HepG2 (cell line): ENCODE data around the gene DHRS1. TPM values are rescaled to one million over a fixed set of nuclear protein-coding genes. Genes with fewer than 3 reads are reported as not detected.
A peak's percentile ranks its signal among the peaks of the same experiment; 100 is the strongest.

ENCODE experiments used
- AHR ChIP-seq: IDR thresholded peaks from 2 replicates; pipeline ENCODE4 v1.6.1; 2018; ENCODE audit warnings: missing genetic modification reagents, missing compliant biosample characterization
- ARNT2 ChIP-seq: sonication (generic); formaldehyde crosslinking; IDR thresholded peaks from 2 replicates; pipeline ENCODE4 v1.8.0; 2022; ENCODE audit warnings: mild to moderate bottlenecking, low read depth, missing genetic modification reagents, moderate library complexity
- CENPX ChIP-seq: sonication (generic); formaldehyde crosslinking; IDR thresholded peaks from 2 replicates; pipeline ENCODE4 v1.9.0; 2021; ENCODE audit warnings: mild to moderate bottlenecking, missing genetic modification reagents, moderate library complexity
- KLF6 ChIP-seq: IDR thresholded peaks from 2 replicates; pipeline ENCODE4 v1.8.0; 2016; ENCODE audit warnings: missing biosample characterization, missing genetic modification reagents
- MXD4 ChIP-seq: IDR thresholded peaks from 2 replicates; pipeline ENCODE4 v1.6.1; 2016; ENCODE audit warnings: mild to moderate bottlenecking, missing biosample characterization, missing genetic modification reagents
- NPAS2 ChIP-seq: sonication (generic); formaldehyde crosslinking; IDR thresholded peaks from 2 replicates; pipeline ENCODE4 v1.8.0; 2022; ENCODE audit warnings: mild to moderate bottlenecking, missing genetic modification reagents, borderline replicate concordance
- POLR2G ChIP-seq: fragments of 200-400 bp; formaldehyde crosslinking; IDR thresholded peaks from 2 replicates; pipeline ENCODE4 v1.6.1; 2018; ENCODE audit warnings: mild to moderate bottlenecking, low read depth, low read length, moderate library complexity
- SMAD3 ChIP-seq: sonication (generic); formaldehyde crosslinking; IDR thresholded peaks from 2 replicates; pipeline ENCODE4 v1.4.0; 2020; ENCODE audit warnings: missing genetic modification reagents
- SP5 ChIP-seq: IDR thresholded peaks from 2 replicates; pipeline ENCODE4 v1.6.1; 2016; ENCODE audit warnings: low read depth, borderline replicate concordance
- THYN1 ChIP-seq: sonication (generic); formaldehyde crosslinking; IDR thresholded peaks from 2 replicates; pipeline ENCODE4 v1.8.1; 2023; ENCODE audit warnings: low read depth, mild to moderate bottlenecking, moderate library complexity, missing genetic modification reagents, borderline replicate concordance
- ZBTB20 ChIP-seq: sonication (generic); formaldehyde crosslinking; IDR thresholded peaks from 2 replicates; pipeline ENCODE4 v1.8.1; 2023; ENCODE audit warnings: missing genetic modification reagents, low read depth, mild to moderate bottlenecking, borderline replicate concordance
- ZC3H4 ChIP-seq: sonication (generic); formaldehyde crosslinking; IDR thresholded peaks from 2 replicates; pipeline ENCODE4 v1.4.0; 2020; ENCODE audit warnings: missing genetic modification reagents, borderline replicate concordance
- ZNF598 ChIP-seq: sonication (generic); formaldehyde crosslinking; IDR thresholded peaks from 2 replicates; pipeline ENCODE4 v1.5.1; 2020; ENCODE audit warnings: mild to moderate bottlenecking, missing genetic modification reagents, borderline replicate concordance
- ZNF614 ChIP-seq: IDR thresholded peaks from 2 replicates; pipeline ENCODE4 v1.6.1; 2018; ENCODE audit warnings: missing biosample characterization, missing genetic modification reagents, inconsistent platforms, borderline replicate concordance
- ZNF790 ChIP-seq: sonication (generic); formaldehyde crosslinking; IDR thresholded peaks from 2 replicates; pipeline ENCODE4 v1.8.0; 2022; ENCODE audit warnings: missing genetic modification reagents, mild to moderate bottlenecking, borderline replicate concordance
- ZNF839 ChIP-seq: sonication (generic); formaldehyde crosslinking; IDR thresholded peaks from 2 replicates; pipeline ENCODE4 v1.4.0; 2020; ENCODE audit warnings: missing genetic modification reagents, mild to moderate bottlenecking, borderline replicate concordance
- ZNF883 ChIP-seq: sonication (generic); formaldehyde crosslinking; IDR thresholded peaks from 2 replicates; pipeline ENCODE4 v1.5.1; 2020; ENCODE audit warnings: mild to moderate bottlenecking, missing genetic modification reagents; ENCODE audit errors: not compliant biosample characterization
- ZSCAN22 ChIP-seq: sonication (generic); formaldehyde crosslinking; IDR thresholded peaks from 2 replicates; pipeline ENCODE4 v1.4.0; 2020; ENCODE audit warnings: mild to moderate bottlenecking, missing genetic modification reagents
- polyA plus RNA-seq, 8 experiments: library from polyadenylated mRNA; depleted of rRNA in 3 of 8; stranded (reverse) in 7 of 8; unstranded in 1 of 8; fragments of >200 nt; fragmentation: Illumina TruSeq in 4 of 8; extraction: Trizol in 4 of 8; gene quantifications; 2 replicates each; pipeline versions ENCODE4 v1.2.1 to v1.2.3, GENCODE V29; 2011 to 2016; ENCODE audit warnings: low read depth in 4 of 8, missing spikeins in 1 of 8, mixed read lengths in 1 of 8; ENCODE audit not compliant: insufficient read depth in 1 of 8
- total RNA-seq, 5 experiments: library from RNA; depleted of rRNA; stranded (reverse); fragments of >200 nt; fragmentation: Illumina TruSeq; extraction: Trizol; gene quantifications; 2 replicates each; pipeline ENCODE4 v1.2.3, GENCODE V29; 2016; ENCODE audit warnings: low read depth in 1 of 5
- TF ChIP-seq, protein P1 (sequence below): sonication (generic); formaldehyde crosslinking; IDR thresholded peaks from 2 replicates; pipeline ENCODE4 v1.4.0; 2020; ENCODE audit warnings: missing genetic modification reagents
- TF ChIP-seq, protein P2 (sequence below): sonication (generic); formaldehyde crosslinking; IDR thresholded peaks from 2 replicates; pipeline ENCODE4 v1.4.0; 2020; ENCODE audit warnings: mild to moderate bottlenecking, missing genetic modification reagents
- TF ChIP-seq, protein P3 (sequence below): sonication (generic); formaldehyde crosslinking; IDR thresholded peaks from 2 replicates; pipeline ENCODE4 v1.5.1; 2020; ENCODE audit warnings: mild to moderate bottlenecking, missing genetic modification reagents, moderate library complexity

The DHRS1 gene
- total and polyA plus RNA-seq, 2 of the 13 experiments (the other 11 are each of a cell fraction or from before 2014, with no cell fraction given) = 49.8 to 60.8 TPM

DNA sequence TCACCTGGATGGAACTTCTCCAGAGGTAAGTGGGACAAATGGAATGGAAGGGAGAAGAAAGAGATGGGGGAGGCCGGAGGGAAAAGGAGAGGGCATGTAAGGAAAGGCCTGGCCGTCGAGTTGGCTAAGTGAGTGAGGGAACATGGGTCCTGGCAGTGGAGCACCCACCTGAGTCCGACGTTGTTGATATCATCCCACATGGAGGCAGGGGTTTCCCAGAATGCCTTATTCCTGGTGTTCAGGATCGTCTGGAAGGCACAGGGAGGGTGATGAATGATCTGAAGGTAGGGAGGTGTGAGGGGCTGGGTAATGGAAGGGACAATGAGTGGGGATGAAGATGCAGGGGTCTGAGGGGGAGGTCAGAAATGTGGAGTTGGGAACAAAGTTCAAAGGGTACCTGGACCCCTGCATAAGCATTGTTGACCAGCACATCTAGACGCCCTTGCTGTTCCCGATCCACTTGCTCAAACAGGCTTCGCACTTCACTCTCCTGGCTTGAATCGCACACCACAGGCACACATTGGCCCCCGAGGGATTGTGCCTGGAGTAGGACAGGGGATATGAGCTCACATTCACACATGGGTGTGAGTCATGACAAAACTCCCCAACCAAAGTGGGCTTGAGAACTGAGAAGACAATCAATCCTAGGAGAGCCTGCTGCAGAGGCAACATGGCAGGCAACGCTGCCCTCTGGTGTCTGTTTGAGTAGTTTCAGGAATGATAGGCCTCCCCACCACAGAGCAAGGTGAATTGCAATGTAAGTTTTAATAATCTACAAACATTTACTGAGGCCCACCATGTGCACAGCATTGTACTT lies 3.0 kb downstream of the DHRS1 start (continued):
- peak; percentile 33; the same call in 1 of the 2 replicates for TF ChIP-seq ZNF839 (CRISPR knock-in tag)
- TF ChIP-seq POLR2G = 0 out of 2 replicates have a peak, but pooled peaks have one; percentile 34
- TF ChIP-seq SMAD3 = 0 out of 2 replicates have a peak, but pooled peaks have one; percentile 27
- 0 out of 2 replicates have a peak, but pooled peaks have one; percentile 64 for TF ChIP-seq ZC3H4 (CRISPR knock-in tag)
- no peak for TF ChIP-seq THYN1 (CRISPR knock-in tag)
- TF ChIP-seq AHR (CRISPR knock-in tag) = peak; percentile 88
- TF ChIP-seq SP5 (CRISPR knock-in tag) = 0 out of 2 replicates have a peak, but pooled peaks have one; percentile 9
- TF ChIP-seq MXD4 (CRISPR knock-in tag) = peak; percentile 65; the same call in 1 of the 2 replicates
- TF ChIP-seq, protein P1, sequence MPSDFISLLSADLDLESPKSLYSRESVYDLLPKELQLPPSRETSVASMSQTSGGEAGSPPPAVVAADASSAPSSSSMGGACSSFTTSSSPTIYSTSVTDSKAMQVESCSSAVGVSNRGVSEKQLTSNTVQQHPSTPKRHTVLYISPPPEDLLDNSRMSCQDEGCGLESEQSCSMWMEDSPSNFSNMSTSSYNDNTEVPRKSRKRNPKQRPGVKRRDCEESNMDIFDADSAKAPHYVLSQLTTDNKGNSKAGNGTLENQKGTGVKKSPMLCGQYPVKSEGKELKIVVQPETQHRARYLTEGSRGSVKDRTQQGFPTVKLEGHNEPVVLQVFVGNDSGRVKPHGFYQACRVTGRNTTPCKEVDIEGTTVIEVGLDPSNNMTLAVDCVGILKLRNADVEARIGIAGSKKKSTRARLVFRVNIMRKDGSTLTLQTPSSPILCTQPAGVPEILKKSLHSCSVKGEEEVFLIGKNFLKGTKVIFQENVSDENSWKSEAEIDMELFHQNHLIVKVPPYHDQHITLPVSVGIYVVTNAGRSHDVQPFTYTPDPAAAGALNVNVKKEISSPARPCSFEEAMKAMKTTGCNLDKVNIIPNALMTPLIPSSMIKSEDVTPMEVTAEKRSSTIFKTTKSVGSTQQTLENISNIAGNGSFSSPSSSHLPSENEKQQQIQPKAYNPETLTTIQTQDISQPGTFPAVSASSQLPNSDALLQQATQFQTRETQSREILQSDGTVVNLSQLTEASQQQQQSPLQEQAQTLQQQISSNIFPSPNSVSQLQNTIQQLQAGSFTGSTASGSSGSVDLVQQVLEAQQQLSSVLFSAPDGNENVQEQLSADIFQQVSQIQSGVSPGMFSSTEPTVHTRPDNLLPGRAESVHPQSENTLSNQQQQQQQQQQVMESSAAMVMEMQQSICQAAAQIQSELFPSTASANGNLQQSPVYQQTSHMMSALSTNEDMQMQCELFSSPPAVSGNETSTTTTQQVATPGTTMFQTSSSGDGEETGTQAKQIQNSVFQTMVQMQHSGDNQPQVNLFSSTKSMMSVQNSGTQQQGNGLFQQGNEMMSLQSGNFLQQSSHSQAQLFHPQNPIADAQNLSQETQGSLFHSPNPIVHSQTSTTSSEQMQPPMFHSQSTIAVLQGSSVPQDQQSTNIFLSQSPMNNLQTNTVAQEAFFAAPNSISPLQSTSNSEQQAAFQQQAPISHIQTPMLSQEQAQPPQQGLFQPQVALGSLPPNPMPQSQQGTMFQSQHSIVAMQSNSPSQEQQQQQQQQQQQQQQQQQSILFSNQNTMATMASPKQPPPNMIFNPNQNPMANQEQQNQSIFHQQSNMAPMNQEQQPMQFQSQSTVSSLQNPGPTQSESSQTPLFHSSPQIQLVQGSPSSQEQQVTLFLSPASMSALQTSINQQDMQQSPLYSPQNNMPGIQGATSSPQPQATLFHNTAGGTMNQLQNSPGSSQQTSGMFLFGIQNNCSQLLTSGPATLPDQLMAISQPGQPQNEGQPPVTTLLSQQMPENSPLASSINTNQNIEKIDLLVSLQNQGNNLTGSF = no peak; the same call in 1 of the 2 replicates
- TF ChIP-seq ZSCAN22 = no peak
- TF ChIP-seq ZNF883 (CRISPR knock-in tag) = peak; percentile 77
- peak; percentile 72; the same call in 1 of the 2 replicates for TF ChIP-seq ZBTB20 (CRISPR knock-in tag)
- TF ChIP-seq ZNF598 (CRISPR knock-in tag) = peak; percentile 80; the same call in 1 of the 2 replicates
- TF ChIP-seq, protein P2, sequence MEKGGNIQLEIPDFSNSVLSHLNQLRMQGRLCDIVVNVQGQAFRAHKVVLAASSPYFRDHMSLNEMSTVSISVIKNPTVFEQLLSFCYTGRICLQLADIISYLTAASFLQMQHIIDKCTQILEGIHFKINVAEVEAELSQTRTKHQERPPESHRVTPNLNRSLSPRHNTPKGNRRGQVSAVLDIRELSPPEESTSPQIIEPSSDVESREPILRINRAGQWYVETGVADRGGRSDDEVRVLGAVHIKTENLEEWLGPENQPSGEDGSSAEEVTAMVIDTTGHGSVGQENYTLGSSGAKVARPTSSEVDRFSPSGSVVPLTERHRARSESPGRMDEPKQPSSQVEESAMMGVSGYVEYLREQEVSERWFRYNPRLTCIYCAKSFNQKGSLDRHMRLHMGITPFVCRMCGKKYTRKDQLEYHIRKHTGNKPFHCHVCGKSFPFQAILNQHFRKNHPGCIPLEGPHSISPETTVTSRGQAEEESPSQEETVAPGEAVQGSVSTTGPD (CRISPR knock-in tag) = no peak
- TF ChIP-seq KLF6 (CRISPR knock-in tag) = 0 out of 2 replicates have a peak, but pooled peaks have one; percentile 64
- no peak for TF ChIP-seq ZNF790 (CRISPR knock-in tag)
- TF ChIP-seq, protein P3, sequence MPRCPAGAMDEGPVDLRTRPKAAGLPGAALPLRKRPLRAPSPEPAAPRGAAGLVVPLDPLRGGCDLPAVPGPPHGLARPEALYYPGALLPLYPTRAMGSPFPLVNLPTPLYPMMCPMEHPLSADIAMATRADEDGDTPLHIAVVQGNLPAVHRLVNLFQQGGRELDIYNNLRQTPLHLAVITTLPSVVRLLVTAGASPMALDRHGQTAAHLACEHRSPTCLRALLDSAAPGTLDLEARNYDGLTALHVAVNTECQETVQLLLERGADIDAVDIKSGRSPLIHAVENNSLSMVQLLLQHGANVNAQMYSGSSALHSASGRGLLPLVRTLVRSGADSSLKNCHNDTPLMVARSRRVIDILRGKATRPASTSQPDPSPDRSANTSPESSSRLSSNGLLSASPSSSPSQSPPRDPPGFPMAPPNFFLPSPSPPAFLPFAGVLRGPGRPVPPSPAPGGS (CRISPR knock-in tag) = peak; percentile 81
- TF ChIP-seq NPAS2 = 0 out of 2 replicates have a peak, but pooled peaks have one; percentile 7
- 0 out of 2 replicates have a peak, but pooled peaks have one; percentile 29 for TF ChIP-seq ARNT2 (CRISPR knock-in tag)
- no peak for TF ChIP-seq CENPX (CRISPR knock-in tag)
- TF ChIP-seq ZNF614 = peak; percentile 91
